ENCODE measurements around the gene CAMP. TPM values are rescaled to one million over a fixed set of nuclear protein-coding genes. Genes with fewer than 3 reads are reported as not detected.
"Not testable (repeated sequence)": the region's sequence is repeated elsewhere in the genome, so short reads cannot be mapped to it uniquely, and the experiment has no call there.

CAMP gene
- total RNA-seq, 1 donor from 2014 or later: not detected

- TF ChIP-seq CTCF (IDR thresholded peaks at IDR 0.05; ENCODE audit: partially characterized antibody, unreplicated experiment): no peak
- Mint-ChIP-seq H3K4me1 (ENCODE audit: low read depth, unreplicated experiment) (peaks cover 4% of the 10 kb centered on the region), H3K4me3 (ENCODE audit: unreplicated experiment) (peak overlapping the region; percentile 1), H3K27me3 (ENCODE audit: unreplicated experiment) (peaks cover 2% of the 10 kb centered on the region), H3K36me3 (ENCODE audit: unreplicated experiment) (peaks cover 16% of the 10 kb centered on the region), H3K9me3 (ENCODE audit: unreplicated experiment) (peaks cover 7% of the 10 kb centered on the region), H3K27ac (ENCODE audit: unreplicated experiment) (peak overlapping the region; percentile 20)
- DNase-seq: no peak
Observed at GRCh38 chr3:48268381-48268935, 45.2 kb downstream of the CAMP start.

- no peak overlapping the region for H3K4me3 Mint-ChIP-seq (ENCODE audit: unreplicated experiment)
- peak overlapping the region; percentile 20 for H3K27ac Mint-ChIP-seq (ENCODE audit: unreplicated experiment)
- no peak for DNase-seq
Observed at GRCh38 chr3:48268936-48269561, 45.8 kb downstream of the CAMP start.

GRCh38 chr3:48269592-48269991 is 46.3 kb downstream of the CAMP start:
- Mint-ChIP-seq H3K36me3 (ENCODE audit: unreplicated experiment) (peaks cover 16% of the 10 kb centered on the region), H3K4me1 (ENCODE audit: low read depth, unreplicated experiment) (peaks cover 5% of the 10 kb centered on the region), H3K27me3 (ENCODE audit: unreplicated experiment) (peaks cover 2% of the 10 kb centered on the region), H3K9me3 (ENCODE audit: unreplicated experiment) (peaks cover 7% of the 10 kb centered on the region), H3K27ac (ENCODE audit: unreplicated experiment) (no peak overlapping the region), H3K4me3 (ENCODE audit: unreplicated experiment) (no peak overlapping the region)
- TF ChIP-seq CTCF (IDR thresholded peaks at IDR 0.05; ENCODE audit: partially characterized antibody, unreplicated experiment): no peak
- DNase-seq: no peak

More at GRCh38 chr3:48268936-48269561, 45.8 kb downstream of the CAMP start:
- peaks cover 16% of the 10 kb centered on the region for H3K36me3 Mint-ChIP-seq (ENCODE audit: unreplicated experiment)
- peaks cover 2% of the 10 kb centered on the region for H3K27me3 Mint-ChIP-seq (ENCODE audit: unreplicated experiment)
- H3K4me1 Mint-ChIP-seq (ENCODE audit: low read depth, unreplicated experiment): peaks cover 5% of the 10 kb centered on the region
- peaks cover 7% of the 10 kb centered on the region for H3K9me3 Mint-ChIP-seq (ENCODE audit: unreplicated experiment)
- TF ChIP-seq CTCF (IDR thresholded peaks at IDR 0.05; ENCODE audit: partially characterized antibody, unreplicated experiment): no peak

GRCh38 chr3:48270306-48270705 is 47.0 kb downstream of the CAMP start:
- peaks cover 7% of the 10 kb centered on the region for H3K9me3 Mint-ChIP-seq (ENCODE audit: unreplicated experiment)
- no peak for TF ChIP-seq CTCF (IDR thresholded peaks at IDR 0.05; ENCODE audit: partially characterized antibody, unreplicated experiment)

GRCh38 chr3:48271223-48271622 is 47.9 kb downstream of the CAMP start:
- not testable (repeated sequence) for DNase-seq; H3K27ac Mint-ChIP-seq (ENCODE audit: unreplicated experiment); H3K27me3 Mint-ChIP-seq (ENCODE audit: unreplicated experiment); H3K4me3 Mint-ChIP-seq (ENCODE audit: unreplicated experiment); H3K4me1 Mint-ChIP-seq (ENCODE audit: low read depth, unreplicated experiment); H3K9me3 Mint-ChIP-seq (ENCODE audit: unreplicated experiment)
- peaks cover 16% of the 10 kb centered on the region for H3K36me3 Mint-ChIP-seq (ENCODE audit: unreplicated experiment)

More at GRCh38 chr3:48270306-48270705, 47.0 kb downstream of the CAMP start:
- DNase-seq: no peak
- Mint-ChIP-seq H3K4me3 (ENCODE audit: unreplicated experiment) (no peak overlapping the region), H3K4me1 (ENCODE audit: low read depth, unreplicated experiment) (peaks cover 5% of the 10 kb centered on the region), H3K27ac (ENCODE audit: unreplicated experiment) (no peak overlapping the region), H3K27me3 (ENCODE audit: unreplicated experiment) (peaks cover 2% of the 10 kb centered on the region), H3K36me3 (ENCODE audit: unreplicated experiment) (peaks cover 16% of the 10 kb centered on the region)

Data from glutamatergic neuron (in vitro differentiated cells).